Neural cell (in vitro differentiated cells): ENCODE data around the gene HPSE2. TPM values are rescaled to one million over a fixed set of nuclear protein-coding genes. Genes with fewer than 3 reads are reported as not detected.

Source experiments
- H2AFZ ChIP-seq: fragments of 200-600, 300-800 bp; sonication (generic), shearing (Covaris generic); 2 replicates; pipeline ENCODE4 v1.6.0; 2014; ENCODE audit warnings: low read depth, mild to moderate bottlenecking, antibody characterized with exemption, low read length, moderate library complexity
- H3F3A ChIP-seq: fragments of 200-600 bp; shearing (Covaris generic); 2 replicates; pipeline ENCODE4 v1.6.1; 2016; ENCODE audit warnings: mild to moderate bottlenecking, moderate library complexity, mixed read lengths, antibody characterized with exemption, low read length; ENCODE audit not compliant: insufficient read depth, poor library complexity, severe bottlenecking
- H3K27ac ChIP-seq: fragments of 200-600, 300-800 bp; sonication (generic), shearing (Covaris generic); 2 replicates; pipeline ENCODE4 v1.5.1; 2014; ENCODE audit warnings: mild to moderate bottlenecking, low read length, moderate library complexity
- H3K27me3 ChIP-seq: fragments of 300-800, 200-600 bp; sonication (generic), shearing (Covaris generic); 2 replicates; pipeline ENCODE4 v1.6.0; 2014; ENCODE audit warnings: mild to moderate bottlenecking, low read depth, low read length, moderate library complexity; ENCODE audit not compliant: insufficient read depth
- H3K36me3 ChIP-seq: fragments of 300-800, 200-600 bp; sonication (generic), shearing (Covaris generic); 2 replicates; pipeline ENCODE4 v1.5.1; 2014; ENCODE audit warnings: mild to moderate bottlenecking, antibody characterized with exemption, low read length, moderate library complexity; ENCODE audit not compliant: insufficient read depth
- H3K4me2 ChIP-seq: fragments of 300-800, 200-600 bp; sonication (generic), shearing (Covaris generic); 2 replicates; pipeline ENCODE4 v1.6.0; 2014; ENCODE audit warnings: mild to moderate bottlenecking, low read length
- H3K4me3 ChIP-seq: fragments of 300-800, 200-600 bp; sonication (generic), shearing (Covaris generic); 2 replicates; pipeline ENCODE4 v1.5.1; 2014; ENCODE audit warnings: mild to moderate bottlenecking, low read length, moderate library complexity
- H3K79me2 ChIP-seq: fragments of 200-600 bp; shearing (Covaris generic); replicated peaks from 2 replicates; pipeline ENCODE4 v1.6.0; 2014; ENCODE audit warnings: mild to moderate bottlenecking, low read length, moderate library complexity; ENCODE audit not compliant: insufficient read depth
- H3K9ac ChIP-seq: fragments of 300-800, 200-600 bp; sonication (generic), shearing (Covaris generic); 2 replicates; pipeline ENCODE4 v1.6.1; 2016; ENCODE audit warnings: mild to moderate bottlenecking, low read length, mixed read lengths
- H3K9me2 ChIP-seq: fragments of 200-600 bp; shearing (Covaris generic); 2 replicates; pipeline ENCODE4 v1.6.1; 2016; ENCODE audit warnings: mild to moderate bottlenecking, low read length, mixed read lengths; ENCODE audit not compliant: insufficient read depth
- H3K9me3 ChIP-seq: fragments of 200-600, 300-800 bp; sonication (generic), shearing (Covaris generic); 2 replicates; pipeline ENCODE4 v1.6.1; 2016; ENCODE audit warnings: mild to moderate bottlenecking, mixed run types, low read length, moderate library complexity, mixed read lengths
- H4K20me1 ChIP-seq: fragments of 200-600 bp; shearing (Covaris generic); 2 replicates; pipeline ENCODE4 v1.6.1; 2016; ENCODE audit warnings: mild to moderate bottlenecking, mixed run types; ENCODE audit not compliant: insufficient read depth
- EP300 ChIP-seq: fragments of 450-650 bp; conservative IDR thresholded peaks from 2 replicates; pipeline ENCODE4 v1.6.1; 2014; ENCODE audit warnings: antibody characterized with exemption, mild to moderate bottlenecking, moderate library complexity; ENCODE audit not compliant: poor library complexity, severe bottlenecking
- EZH2 ChIP-seq: fragments of 200-600, 300-800 bp; shearing (Covaris generic), sonication (generic); IDR thresholded peaks from 2 replicates; pipeline ENCODE4 v1.6.1; 2014; ENCODE audit warnings: antibody characterized with exemption, low read length, borderline replicate concordance, mild to moderate bottlenecking; ENCODE audit not compliant: insufficient read depth, poor library complexity, severe bottlenecking
- MXI1 ChIP-seq: fragments of 450-650 bp; conservative IDR thresholded peaks from 2 replicates; pipeline ENCODE4 v1.6.1; 2014; ENCODE audit warnings: antibody characterized with exemption, mild to moderate bottlenecking; ENCODE audit not compliant: poor library complexity, severe bottlenecking
- POLR2AphosphoS5 ChIP-seq: IDR thresholded peaks from 2 replicates; pipeline ENCODE4 v1.6.1; 2012
- RAD21 ChIP-seq: fragments of 450-650 bp; conservative IDR thresholded peaks from 2 replicates; pipeline ENCODE4 v1.6.1; 2014; ENCODE audit warnings: antibody characterized with exemption, mild to moderate bottlenecking, moderate library complexity
- SMC3 ChIP-seq: fragments of 450-650 bp; conservative IDR thresholded peaks from 2 replicates; pipeline ENCODE4 v1.6.1; 2014; ENCODE audit warnings: antibody characterized with exemption, mild to moderate bottlenecking, moderate library complexity; ENCODE audit not compliant: poor library complexity
- TAF1 ChIP-seq: IDR thresholded peaks from 2 replicates; pipeline ENCODE4 v1.6.1; 2012; ENCODE audit warnings: low read depth
- polyA plus RNA-seq: library from polyadenylated mRNA; depleted of rRNA; stranded (reverse); fragments of >200 nt; gene quantifications from 2 replicates; pipeline ENCODE4 v1.2.3, GENCODE V29; 2014
- TF ChIP-seq, protein P1 (sequence below): IDR thresholded peaks from 2 replicates; pipeline ENCODE4 v1.6.1; 2012; ENCODE audit warnings: borderline replicate concordance
- TF ChIP-seq, protein P2 (sequence below): fragments of 450-650 bp; IDR thresholded peaks from 2 replicates; pipeline ENCODE4 v1.5.1; 2014; ENCODE audit warnings: antibody characterized with exemption, mild to moderate bottlenecking, moderate library complexity; ENCODE audit not compliant: poor library complexity, severe bottlenecking

The HPSE2 gene
- polyA plus RNA-seq, 1 donor from 2014 or later, result not detected

DNA sequence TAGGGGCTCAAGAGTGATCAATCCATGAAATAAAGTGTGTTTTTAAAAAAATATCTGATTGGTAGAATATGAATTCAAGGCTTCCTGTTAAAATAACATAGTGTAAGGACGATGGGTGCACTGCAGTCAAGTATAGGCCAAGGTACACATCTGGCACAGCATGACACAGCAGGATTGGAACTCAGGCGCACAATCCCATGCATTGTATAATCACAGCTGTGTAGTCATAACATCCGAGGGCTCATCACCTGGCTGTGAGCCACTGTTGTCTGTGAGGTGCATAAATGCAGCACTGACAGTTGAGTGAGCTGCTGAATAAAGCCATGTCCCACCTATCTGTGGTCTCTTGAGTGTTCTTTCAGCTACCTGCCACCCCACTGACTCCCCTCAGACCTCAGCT, 646.6 kb downstream of the HPSE2 start:
- TF ChIP-seq TAF1 (no peak), MXI1 (no peak), POLR2AphosphoS5 (no peak), RAD21 (no peak)
- Histone ChIP-seq H3K27me3 (no peaks in the 10 kb centered on the region), H3K9ac (no peak overlapping the region), H3K9me3 (no peaks in the 10 kb centered on the region), H3K9me2 (no peaks in the 10 kb centered on the region), H3K4me2 (no peak overlapping the region), H3K4me3 (no peak overlapping the region), H4K20me1 (no peaks in the 10 kb centered on the region), H3K36me3 (no peaks in the 10 kb centered on the region), H3K27ac (no peak overlapping the region), H3F3A (no peaks in the 10 kb centered on the region), H2AFZ (no peak overlapping the region), H3K79me2 (no peaks in the 10 kb centered on the region)

DNA sequence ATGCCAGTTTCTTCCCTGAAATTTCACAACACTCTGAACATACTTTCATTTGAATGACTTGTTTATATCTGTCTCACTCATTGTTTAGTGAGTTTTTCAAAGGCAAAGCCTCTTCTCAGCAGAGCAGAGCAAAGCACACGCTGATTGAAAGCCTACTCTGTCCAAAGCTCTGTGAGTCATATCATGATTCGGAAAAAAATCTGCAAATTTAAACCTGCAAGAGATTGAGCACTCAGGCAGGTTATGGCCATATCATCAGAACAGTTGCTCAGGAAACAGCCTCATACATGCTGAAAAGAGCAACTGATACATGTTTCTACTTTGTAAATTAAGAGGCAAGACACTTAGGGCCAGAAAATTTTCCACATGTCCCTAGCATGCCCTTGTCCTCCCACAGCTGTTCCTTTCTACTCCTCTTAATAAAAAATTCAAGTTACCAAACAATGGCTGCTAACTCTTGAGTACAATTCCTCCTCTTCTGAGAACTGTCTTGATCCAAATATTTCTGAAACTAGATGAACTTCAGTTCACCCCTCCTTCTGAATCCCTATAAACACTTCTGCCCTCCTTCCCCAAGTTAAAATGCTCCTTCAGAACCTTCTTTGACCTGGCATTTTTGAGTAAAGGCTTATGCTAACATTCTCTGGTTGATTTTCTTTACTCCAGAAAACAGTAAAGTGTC, 648.4 kb downstream of the HPSE2 start:
- Histone ChIP-seq H2AFZ (no peak overlapping the region), H3K4me3 (no peak overlapping the region)
- TF ChIP-seq RAD21 (no peak), EZH2 (no peak), POLR2AphosphoS5 (no peak), MXI1 (no peak), TAF1 (no peak), SMC3 (no peak), EP300 (no peak)
- TF ChIP-seq, protein P1, sequence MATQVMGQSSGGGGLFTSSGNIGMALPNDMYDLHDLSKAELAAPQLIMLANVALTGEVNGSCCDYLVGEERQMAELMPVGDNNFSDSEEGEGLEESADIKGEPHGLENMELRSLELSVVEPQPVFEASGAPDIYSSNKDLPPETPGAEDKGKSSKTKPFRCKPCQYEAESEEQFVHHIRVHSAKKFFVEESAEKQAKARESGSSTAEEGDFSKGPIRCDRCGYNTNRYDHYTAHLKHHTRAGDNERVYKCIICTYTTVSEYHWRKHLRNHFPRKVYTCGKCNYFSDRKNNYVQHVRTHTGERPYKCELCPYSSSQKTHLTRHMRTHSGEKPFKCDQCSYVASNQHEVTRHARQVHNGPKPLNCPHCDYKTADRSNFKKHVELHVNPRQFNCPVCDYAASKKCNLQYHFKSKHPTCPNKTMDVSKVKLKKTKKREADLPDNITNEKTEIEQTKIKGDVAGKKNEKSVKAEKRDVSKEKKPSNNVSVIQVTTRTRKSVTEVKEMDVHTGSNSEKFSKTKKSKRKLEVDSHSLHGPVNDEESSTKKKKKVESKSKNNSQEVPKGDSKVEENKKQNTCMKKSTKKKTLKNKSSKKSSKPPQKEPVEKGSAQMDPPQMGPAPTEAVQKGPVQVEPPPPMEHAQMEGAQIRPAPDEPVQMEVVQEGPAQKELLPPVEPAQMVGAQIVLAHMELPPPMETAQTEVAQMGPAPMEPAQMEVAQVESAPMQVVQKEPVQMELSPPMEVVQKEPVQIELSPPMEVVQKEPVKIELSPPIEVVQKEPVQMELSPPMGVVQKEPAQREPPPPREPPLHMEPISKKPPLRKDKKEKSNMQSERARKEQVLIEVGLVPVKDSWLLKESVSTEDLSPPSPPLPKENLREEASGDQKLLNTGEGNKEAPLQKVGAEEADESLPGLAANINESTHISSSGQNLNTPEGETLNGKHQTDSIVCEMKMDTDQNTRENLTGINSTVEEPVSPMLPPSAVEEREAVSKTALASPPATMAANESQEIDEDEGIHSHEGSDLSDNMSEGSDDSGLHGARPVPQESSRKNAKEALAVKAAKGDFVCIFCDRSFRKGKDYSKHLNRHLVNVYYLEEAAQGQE, result no peak
- TF ChIP-seq, protein P2, sequence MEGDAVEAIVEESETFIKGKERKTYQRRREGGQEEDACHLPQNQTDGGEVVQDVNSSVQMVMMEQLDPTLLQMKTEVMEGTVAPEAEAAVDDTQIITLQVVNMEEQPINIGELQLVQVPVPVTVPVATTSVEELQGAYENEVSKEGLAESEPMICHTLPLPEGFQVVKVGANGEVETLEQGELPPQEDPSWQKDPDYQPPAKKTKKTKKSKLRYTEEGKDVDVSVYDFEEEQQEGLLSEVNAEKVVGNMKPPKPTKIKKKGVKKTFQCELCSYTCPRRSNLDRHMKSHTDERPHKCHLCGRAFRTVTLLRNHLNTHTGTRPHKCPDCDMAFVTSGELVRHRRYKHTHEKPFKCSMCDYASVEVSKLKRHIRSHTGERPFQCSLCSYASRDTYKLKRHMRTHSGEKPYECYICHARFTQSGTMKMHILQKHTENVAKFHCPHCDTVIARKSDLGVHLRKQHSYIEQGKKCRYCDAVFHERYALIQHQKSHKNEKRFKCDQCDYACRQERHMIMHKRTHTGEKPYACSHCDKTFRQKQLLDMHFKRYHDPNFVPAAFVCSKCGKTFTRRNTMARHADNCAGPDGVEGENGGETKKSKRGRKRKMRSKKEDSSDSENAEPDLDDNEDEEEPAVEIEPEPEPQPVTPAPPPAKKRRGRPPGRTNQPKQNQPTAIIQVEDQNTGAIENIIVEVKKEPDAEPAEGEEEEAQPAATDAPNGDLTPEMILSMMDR, result no peak

More for the DNA sequence above, 648.4 kb downstream of the HPSE2 start:
- Histone ChIP-seq H3K27me3 (no peaks in the 10 kb centered on the region), H4K20me1 (no peaks in the 10 kb centered on the region), H3K9ac (no peak overlapping the region), H3F3A (no peaks in the 10 kb centered on the region), H3K27ac (no peak overlapping the region), H3K79me2 (no peaks in the 10 kb centered on the region), H3K4me2 (no peak overlapping the region), H3K9me2 (no peaks in the 10 kb centered on the region), H3K9me3 (no peaks in the 10 kb centered on the region), H3K36me3 (no peaks in the 10 kb centered on the region)
